Measurements from ENCODE around the gene PURA.

PURA gene

DNA sequence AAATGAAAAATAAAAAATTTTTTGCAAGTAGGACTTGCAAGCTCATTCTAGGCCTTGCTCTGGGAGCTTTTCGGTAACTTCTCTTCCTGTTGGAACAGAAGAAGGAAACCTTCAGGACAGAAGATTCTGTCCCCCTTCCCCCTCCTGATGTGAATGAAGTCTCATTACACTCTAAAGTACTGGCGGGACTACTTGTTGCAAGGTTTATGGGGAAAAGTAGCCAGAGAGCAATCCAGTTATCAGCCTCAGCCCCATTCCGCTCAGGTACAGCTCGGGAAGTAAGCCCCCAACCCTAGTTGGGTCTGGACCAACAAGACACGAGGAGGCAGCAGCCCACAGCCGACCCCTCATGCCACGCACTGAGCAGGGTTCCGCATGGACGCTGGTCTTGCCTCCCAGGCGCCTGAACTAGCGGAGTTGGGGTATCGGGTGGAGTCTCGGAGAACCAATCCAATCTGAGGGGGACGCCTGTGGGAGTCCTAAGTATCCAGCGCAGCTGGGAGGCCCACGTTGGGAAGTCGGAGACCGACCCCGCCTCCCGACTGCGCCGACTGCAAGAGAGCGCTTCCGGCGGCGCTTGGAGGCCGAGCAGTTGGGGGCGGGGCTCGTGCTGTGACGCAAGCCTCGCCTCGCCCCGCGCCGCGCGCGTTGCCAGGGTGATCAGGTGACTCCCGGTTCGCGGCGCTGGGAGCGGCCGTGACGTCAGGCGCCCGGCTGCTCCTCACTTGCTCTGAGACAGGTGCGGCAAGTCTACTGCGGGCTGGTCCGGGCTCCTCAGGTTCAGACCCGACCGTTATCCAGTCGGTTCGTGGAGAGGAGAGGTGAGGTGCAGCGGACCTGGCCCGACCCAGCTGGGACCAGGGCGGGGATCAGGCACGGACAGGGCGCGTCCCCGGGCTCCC lies 60.8 kb downstream of the PURA start, which contains the start of gene CYSTM1:
Gene CYSTM1, plus strand, starts transcription at position 724 of the 902 bp plus-strand sequence. CDS start 19,278 bp downstream, outside the sequence.
- WGBS (ENCODE audit: extremely low coverage, insufficient coverage, insufficient read length), result no CpG with 5 or more reads among the region's 61 CpGs
- Histone ChIP-seq H4K8ac (ENCODE audit: low read depth, low read length) (peak within 1 kb of the TSS; percentile 86), H3K36me3 (ENCODE audit: control insufficient read depth in 1 of 2, insufficient read depth in 2 of 2, low read length in 2 of 2) (no peaks in the 10 kb centered on the region), H2AFZ (ENCODE audit: insufficient read depth, low read length, poor library complexity) (peak within 1 kb of the TSS; percentile 96), H3K79me1 (ENCODE audit: low read length) (peaks cover 13% of the 10 kb centered on the region), H3K18ac (ENCODE audit: low read length) (peak within 1 kb of the TSS; percentile 51), H3K27ac (ENCODE audit: low read depth, low read length) (peak within 1 kb of the TSS; percentile 38), H2BK120ac (ENCODE audit: insufficient read depth, low read length, poor library complexity) (peak within 1 kb of the TSS; percentile 29), H3K23ac (ENCODE audit: low read length) (no peak within 1 kb of the TSS), H2AK5ac (ENCODE audit: low read length) (no peak within 1 kb of the TSS), H3K4me1 (ENCODE audit: control insufficient read depth in 1 of 2, insufficient read depth in 2 of 2, low read length in 2 of 2) (peaks cover 2 to 6% of the 10 kb centered on the region in 2 experiments), H3K27me3 (ENCODE audit: insufficient read depth, low read length) (no peaks in the 10 kb centered on the region), H4K12ac (ENCODE audit: low read depth, low read length) (peak within 1 kb of the TSS; percentile 84), H3K4me2 (ENCODE audit: low read length) (peak within 1 kb of the TSS; percentile 65), H3K14ac (ENCODE audit: low read length) (peak within 1 kb of the TSS; percentile 78), H3K9me3 (ENCODE audit: insufficient read depth, low read depth, low read length) (peaks cover 1% of the 10 kb centered on the region), H3K79me2 (ENCODE audit: control insufficient read depth, insufficient read depth, low read length, poor library complexity) (peaks cover 3% of the 10 kb centered on the region), H3K4ac (ENCODE audit: low read depth, low read length) (peak within 1 kb of the TSS; percentile 37), H2BK12ac (ENCODE audit: low read length) (peak within 1 kb of the TSS; percentile 2), H4K91ac (ENCODE audit: low read depth, low read length) (peak within 1 kb of the TSS; percentile 74), H2BK5ac (ENCODE audit: low read depth, low read length, poor library complexity) (peak within 1 kb of the TSS; percentile 44), H3K9ac (ENCODE audit: low read length) (peak within 1 kb of the TSS; percentile 81), H3K4me3 (ENCODE audit: low read depth, low read length) (peak within 1 kb of the TSS; percentile 87)
- peak; percentile 99 for DNase-seq
